A549 treated with DMSO at 1 μM for 4 hours (cell line): ENCODE measurements around the gene KCTD18. TPM values are rescaled to one million over a fixed set of nuclear protein-coding genes. Genes with fewer than 3 reads are reported as not detected.

Experiments used
- total RNA-seq: library from RNA; stranded (reverse); fragments of 200-300 nt; extraction: Qiagen RNA extraction; gene quantifications from 5 replicates; pipeline ENCODE4 v1.2.3, GENCODE V29; 2022; ENCODE audit warnings: low read depth

KCTD18 gene
- total RNA-seq: 8.9 to 12.6 TPM (median 9.3 TPM) in 5 replicates

DNA sequence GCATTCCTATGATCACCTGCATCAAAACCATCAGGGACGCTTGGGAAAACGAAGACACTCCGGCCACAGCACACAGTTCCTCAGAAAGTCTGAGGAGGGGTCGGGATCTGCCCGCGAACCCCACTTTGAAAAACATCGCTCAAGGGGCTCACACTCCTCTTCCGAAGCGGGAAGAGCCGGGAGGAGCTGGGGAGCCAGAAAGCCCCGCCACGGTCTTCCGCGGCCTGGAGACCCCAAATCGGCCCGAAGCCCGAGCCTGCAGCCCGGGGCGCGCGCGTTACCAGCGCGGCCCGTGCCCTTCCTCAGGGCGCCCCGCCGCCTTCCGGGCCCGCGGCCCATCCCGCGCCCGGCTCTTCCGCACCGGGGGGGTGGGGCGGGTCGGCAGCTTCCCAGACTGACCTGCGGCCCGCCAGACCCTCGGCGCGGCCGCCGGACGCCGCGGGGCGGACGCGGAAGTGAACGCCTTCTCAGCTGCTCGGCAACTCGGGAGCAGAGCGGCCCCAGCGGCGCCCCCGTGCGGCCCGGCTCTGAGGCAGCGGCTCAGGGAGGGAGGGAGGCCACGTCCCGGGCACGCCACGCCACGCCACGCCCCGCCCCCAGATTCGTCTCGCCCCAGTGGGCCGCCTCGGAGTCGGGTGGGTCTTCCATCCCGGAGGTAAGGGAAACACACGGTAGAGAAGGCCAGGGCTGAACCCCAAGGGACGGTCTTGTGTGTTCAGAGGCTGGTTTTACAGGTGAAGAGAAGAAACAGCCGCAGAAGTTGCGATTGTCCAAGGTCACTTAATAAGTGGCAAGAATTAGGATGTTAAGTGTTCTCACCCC, at the start of gene KCTD18:
Gene KCTD18 (minus strand): TSS at position 457 of the 822 bp plus-strand sequence. CDS start 3,052 bp downstream, outside the sequence.

DNA sequence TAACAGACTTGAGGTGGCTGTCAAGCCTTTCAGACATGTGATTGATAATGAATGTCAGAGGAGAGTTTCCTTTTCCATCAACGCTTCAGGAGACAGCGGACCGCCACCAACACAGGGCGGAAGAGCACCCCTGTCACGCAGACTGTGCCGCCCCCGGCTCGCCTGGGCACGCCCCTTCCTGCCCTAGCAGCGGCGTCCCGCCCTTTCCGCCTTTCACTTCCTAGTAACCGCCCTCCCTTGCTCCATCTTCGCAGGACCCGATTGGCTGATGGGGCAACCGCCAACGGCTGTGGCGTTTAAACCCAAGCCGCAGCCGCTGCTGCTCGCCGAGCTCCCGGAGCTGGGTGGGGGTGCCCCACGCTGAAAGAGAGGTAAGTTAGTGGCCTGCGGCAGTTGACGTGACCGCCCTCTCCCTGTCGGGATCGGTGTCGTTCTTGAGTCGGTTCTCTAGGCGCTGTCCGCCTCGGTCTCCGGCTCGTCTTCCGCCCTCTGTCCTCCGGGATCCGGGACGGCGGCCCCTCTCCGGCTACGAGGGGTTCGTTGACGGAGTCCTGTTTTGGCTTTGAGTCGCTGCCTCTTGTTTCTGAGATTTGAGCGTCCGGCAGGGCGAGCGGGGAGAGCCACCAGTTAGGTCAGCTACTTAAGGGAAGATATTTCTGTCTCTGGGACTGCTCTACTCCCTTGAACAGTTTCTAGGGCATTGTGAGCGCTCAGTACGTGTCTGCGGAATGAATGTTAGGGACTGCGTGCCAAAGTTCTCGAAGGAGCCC, 16.2 kb upstream of the KCTD18 start, which contains the start of gene SGO2:
Gene SGO2 (plus strand): TSS at position 326 of the 770 bp plus-strand sequence. CDS start 6,769 bp downstream, outside the sequence.

Other genes starting within 250 kb of the KCTD18 start
- gene SPATS2L, start 203.4 kb downstream of the KCTD18 start, total RNA-seq: 118 to 147 TPM (median 139 TPM) in 5 replicates
- gene SGO2, start 16.1 kb upstream of the KCTD18 start, total RNA-seq: 9.8 to 17.1 TPM (median 16.1 TPM) in 5 replicates
- 2.9 to 4.8 TPM (median 3.3 TPM) in 5 replicates for gene AOX1, start 75.9 kb upstream of the KCTD18 start, total RNA-seq